ENCODE data around the gene RBPJL. TPM values are rescaled to one million over a fixed set of nuclear protein-coding genes. Genes with fewer than 3 reads are reported as not detected.
A peak's percentile ranks its signal among the peaks of the same experiment; 100 is the strongest.

RBPJL gene
- total RNA-seq, 1 donor from 2014 or later, result not detected

DNA sequence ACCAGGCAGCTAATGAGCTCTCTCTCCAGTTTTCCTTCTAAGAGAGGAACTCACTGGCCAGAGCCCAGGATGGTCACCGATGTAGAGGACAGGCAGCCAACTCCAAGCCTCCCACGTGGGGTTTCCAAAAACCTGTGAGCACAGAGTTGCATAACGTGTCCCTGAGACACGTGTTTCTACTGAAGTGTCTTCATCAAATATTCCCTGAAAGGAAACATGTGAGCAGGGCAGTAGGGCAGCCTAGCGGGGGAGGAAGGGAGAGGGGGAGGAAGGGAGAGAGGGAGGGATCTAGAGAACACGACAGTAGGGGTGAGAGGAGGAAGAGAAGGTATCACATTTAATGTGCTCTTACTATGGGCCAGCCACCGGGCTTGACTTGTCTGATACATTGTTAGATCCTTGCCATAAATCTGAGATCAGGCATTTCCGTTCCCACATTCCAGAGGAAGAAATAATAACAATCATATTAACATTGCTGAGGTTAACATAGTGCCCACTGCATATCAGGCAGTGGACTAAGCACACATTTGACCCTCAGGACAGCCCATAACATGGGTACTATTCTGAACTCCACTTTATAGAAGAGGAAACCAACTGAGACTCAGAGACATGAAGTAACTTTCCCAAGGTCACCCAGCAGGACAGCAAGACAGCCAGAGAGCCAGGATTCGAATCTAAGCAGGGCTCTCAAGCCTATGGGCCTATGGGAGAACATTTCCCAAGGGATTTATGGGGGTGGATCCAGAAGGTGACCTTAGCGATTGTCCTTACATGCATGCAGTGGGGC is 51.8 kb downstream of the RBPJL start:
- Histone ChIP-seq H3K4me3 (ENCODE audit: low read depth, low read length) (no peak overlapping the region), H3K27me3 (ENCODE audit: control insufficient read depth, insufficient read depth, low read length) (no peaks in the 10 kb centered on the region), H3K36me3 (ENCODE audit: control insufficient read depth, insufficient read depth, low read length) (no peaks in the 10 kb centered on the region)
- TF ChIP-seq, protein P1, sequence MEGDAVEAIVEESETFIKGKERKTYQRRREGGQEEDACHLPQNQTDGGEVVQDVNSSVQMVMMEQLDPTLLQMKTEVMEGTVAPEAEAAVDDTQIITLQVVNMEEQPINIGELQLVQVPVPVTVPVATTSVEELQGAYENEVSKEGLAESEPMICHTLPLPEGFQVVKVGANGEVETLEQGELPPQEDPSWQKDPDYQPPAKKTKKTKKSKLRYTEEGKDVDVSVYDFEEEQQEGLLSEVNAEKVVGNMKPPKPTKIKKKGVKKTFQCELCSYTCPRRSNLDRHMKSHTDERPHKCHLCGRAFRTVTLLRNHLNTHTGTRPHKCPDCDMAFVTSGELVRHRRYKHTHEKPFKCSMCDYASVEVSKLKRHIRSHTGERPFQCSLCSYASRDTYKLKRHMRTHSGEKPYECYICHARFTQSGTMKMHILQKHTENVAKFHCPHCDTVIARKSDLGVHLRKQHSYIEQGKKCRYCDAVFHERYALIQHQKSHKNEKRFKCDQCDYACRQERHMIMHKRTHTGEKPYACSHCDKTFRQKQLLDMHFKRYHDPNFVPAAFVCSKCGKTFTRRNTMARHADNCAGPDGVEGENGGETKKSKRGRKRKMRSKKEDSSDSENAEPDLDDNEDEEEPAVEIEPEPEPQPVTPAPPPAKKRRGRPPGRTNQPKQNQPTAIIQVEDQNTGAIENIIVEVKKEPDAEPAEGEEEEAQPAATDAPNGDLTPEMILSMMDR (IDR thresholded peaks at IDR 0.05; ENCODE audit: insufficient read depth, low read length, poor library complexity, severe bottlenecking), result no peak
- DNase-seq (ENCODE audit: low read depth), result no peak

- Histone ChIP-seq H3K27me3 (ENCODE audit: control insufficient read depth, insufficient read depth, low read length) (no peaks in the 10 kb centered on the region), H3K4me3 (ENCODE audit: low read depth, low read length) (no peak overlapping the region), H3K36me3 (ENCODE audit: control insufficient read depth, insufficient read depth, low read length) (no peaks in the 10 kb centered on the region)
- TF ChIP-seq, protein P1 (IDR thresholded peaks at IDR 0.05; ENCODE audit: insufficient read depth, low read length, poor library complexity, severe bottlenecking), result no peak
- DNase-seq (ENCODE audit: low read depth), result no peak
These were observed 52.4 kb downstream of the RBPJL start for GRCh38 chr20:45359069-45359405.

DNA sequence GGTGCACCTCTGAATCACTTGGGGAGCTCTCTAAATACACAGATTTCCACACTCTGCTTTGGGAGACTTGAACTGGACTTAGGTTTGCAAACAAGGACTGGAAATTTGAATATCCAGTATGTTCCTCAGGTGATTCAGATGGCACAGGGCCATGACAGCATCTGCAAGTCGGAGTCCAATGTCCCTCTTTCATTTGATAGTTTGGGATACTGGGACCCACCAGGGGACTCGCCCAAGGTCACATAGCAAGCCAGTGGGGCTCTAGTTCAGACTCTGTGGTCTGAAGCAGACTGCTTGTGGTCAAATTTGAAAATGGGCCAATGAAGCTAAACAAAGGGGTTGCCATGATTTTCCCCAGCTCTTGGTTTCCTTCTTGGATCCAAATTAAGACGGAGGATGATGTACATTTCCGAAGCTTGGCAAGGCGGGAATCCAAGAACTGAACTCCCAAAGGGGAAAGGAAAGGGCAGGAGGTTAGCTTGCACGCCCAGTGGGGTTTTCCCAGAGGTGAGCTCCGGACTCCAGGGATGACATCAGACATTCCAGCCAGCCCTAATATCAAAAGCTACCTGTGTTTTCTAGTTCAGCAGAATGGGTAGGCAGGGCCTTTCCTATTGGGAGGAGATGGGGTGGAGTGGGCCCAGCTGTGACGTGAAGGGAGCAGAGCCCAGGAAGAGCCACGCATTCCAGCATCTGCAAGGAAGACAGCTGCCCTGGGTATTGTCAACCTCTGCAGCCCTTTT is 52.9 kb downstream of the RBPJL start:
- H3K36me3 ChIP-seq (ENCODE audit: control insufficient read depth, insufficient read depth, low read length), result no peaks in the 10 kb centered on the region
- no peaks in the 10 kb centered on the region for H3K27me3 ChIP-seq (ENCODE audit: control insufficient read depth, insufficient read depth, low read length)
- TF ChIP-seq, protein P1 (IDR thresholded peaks at IDR 0.05; ENCODE audit: insufficient read depth, low read length, poor library complexity, severe bottlenecking), result no peak
- H3K4me3 ChIP-seq (ENCODE audit: low read depth, low read length), result no peak overlapping the region
- DNase-seq (ENCODE audit: low read depth), result no peak

DNA sequence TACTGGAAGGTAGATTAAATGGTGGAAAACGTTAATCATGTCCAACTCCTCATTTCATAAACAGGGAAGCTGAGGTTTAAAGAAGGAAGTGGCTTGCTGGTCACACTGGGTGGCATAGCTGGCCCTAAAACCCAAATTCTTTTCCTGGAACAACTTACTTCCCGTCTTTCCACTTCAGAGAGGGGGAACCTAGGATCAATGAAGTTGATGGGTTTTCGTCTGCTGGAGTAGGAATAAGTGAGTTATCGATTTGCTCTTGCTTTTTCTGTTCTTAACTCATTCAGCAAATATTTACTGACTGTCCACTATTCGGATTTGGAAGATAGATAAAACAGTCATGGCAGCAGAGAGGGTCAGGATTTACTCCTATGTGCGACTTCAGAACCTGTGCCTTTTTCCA is 55.2 kb downstream of the RBPJL start:
- peaks cover under 1% of the 10 kb centered on the region for H3K36me3 ChIP-seq (ENCODE audit: control insufficient read depth, insufficient read depth, low read length)
- no peak for DNase-seq (ENCODE audit: low read depth)
- TF ChIP-seq, protein P1 (IDR thresholded peaks at IDR 0.05; ENCODE audit: insufficient read depth, low read length, poor library complexity, severe bottlenecking), result no peak
- no peaks in the 10 kb centered on the region for H3K27me3 ChIP-seq (ENCODE audit: control insufficient read depth, insufficient read depth, low read length)
- no peak overlapping the region for H3K4me3 ChIP-seq (ENCODE audit: low read depth, low read length)

- Histone ChIP-seq H3K27me3 (ENCODE audit: control insufficient read depth, insufficient read depth, low read length) (no peaks in the 10 kb centered on the region), H3K36me3 (ENCODE audit: control insufficient read depth, insufficient read depth, low read length) (peaks cover 1% of the 10 kb centered on the region), H3K4me3 (ENCODE audit: low read depth, low read length) (peak within 1 kb of the TSS; percentile 67)
- TF ChIP-seq, protein P1 (IDR thresholded peaks at IDR 0.05; ENCODE audit: insufficient read depth, low read length, poor library complexity, severe bottlenecking), result peak; percentile 86
- peak; percentile 93 for DNase-seq (ENCODE audit: low read depth)
These were observed 56.4 kb downstream of the RBPJL start, which contains the start of gene SYS1 for GRCh38 chr20:45362804-45363610. SYS1 (plus strand) TSS chr20:45363156; CDS start chr20:45363532, 376 bp downstream.

Measured in kidney epithelial cell (primary cell).